HUES6 (cell line): ENCODE data around the gene SLC35B2.

Experiments used
- H3K27ac ChIP-seq: 2 replicates; pipeline ENCODE4 v1.7.0; 2013; ENCODE audit warnings: low read depth, mild to moderate bottlenecking, low read length, inconsistent platforms
- H3K27me3 ChIP-seq: 2 replicates; pipeline ENCODE4 v1.6.1; 2013; ENCODE audit warnings: low read length; ENCODE audit not compliant: control insufficient read depth, insufficient read depth
- H3K36me3 ChIP-seq: 2 replicates; pipeline ENCODE4 v1.6.1; 2013; ENCODE audit warnings: low read length; ENCODE audit not compliant: control insufficient read depth, insufficient read depth
- H3K4me1 ChIP-seq: 2 replicates; pipeline ENCODE4 v1.6.1; 2013; ENCODE audit warnings: low read length; ENCODE audit not compliant: control insufficient read depth, insufficient read depth
- H3K4me3 ChIP-seq: 2 replicates; pipeline ENCODE4 v1.5.1; 2013; ENCODE audit warnings: low read depth, low read length
- H3K9ac ChIP-seq: one replicate; pipeline ENCODE4 v1.6.1; 2013; ENCODE audit warnings: mild to moderate bottlenecking, low read length
- H3K9me3 ChIP-seq: 2 replicates; pipeline ENCODE4 v1.6.1; 2013; ENCODE audit warnings: low read depth, low read length; ENCODE audit not compliant: control insufficient read depth, insufficient read depth

The SLC35B2 gene

DNA sequence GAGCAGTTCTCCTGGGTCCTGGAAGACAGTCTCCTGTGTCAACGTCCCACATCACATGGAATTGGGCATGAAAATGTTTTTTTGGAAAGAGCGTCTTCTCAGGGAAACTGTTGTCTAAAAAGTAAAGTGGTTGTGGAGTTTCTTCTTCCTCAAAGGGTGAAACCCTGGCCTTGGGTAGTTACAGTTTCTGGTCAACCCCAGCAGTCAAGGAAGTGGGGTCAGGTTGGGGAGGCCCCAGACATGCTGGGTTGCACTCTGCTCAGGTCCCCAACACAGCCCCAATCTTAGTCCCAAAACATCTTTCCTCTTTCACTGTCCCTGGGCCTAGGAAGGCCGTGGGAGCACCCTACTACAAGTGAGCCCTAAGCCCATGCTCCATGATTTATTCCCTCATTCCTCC is 9.0 kb upstream of the SLC35B2 start:
- Histone ChIP-seq H3K9me3 (no peaks in the 10 kb centered on the region), H3K4me3 (no peak overlapping the region), H3K4me1 (peaks cover 39% of the 10 kb centered on the region), H3K9ac (no peak overlapping the region), H3K36me3 (no peaks in the 10 kb centered on the region; the same call in 1 of the 2 replicates), H3K27ac (no peak overlapping the region), H3K27me3 (peaks cover 25% of the 10 kb centered on the region)

DNA sequence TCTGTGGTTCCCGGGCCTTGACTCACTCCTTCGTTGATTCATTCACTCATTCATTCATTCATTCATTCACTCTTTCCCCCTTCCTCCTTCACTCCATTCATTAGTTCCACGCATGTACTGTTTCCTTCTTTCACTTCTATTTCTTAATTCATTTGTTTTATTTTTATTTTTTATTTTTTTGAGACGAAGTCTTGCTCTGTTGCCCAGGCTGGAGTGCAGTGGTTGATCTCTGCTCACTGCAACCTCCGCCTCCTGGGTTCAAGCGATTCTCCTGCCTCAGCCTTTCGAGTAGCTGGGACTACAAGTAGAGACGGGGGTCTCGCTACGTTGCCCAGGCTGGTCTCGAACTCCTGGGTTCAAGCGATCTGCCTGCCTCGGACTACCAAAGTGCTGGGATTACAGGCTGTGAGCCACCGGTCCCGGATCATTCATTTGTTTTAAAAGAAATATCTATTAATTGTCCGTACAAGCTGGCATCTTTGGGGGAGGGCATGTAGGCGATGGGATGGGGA is 8.4 kb upstream of the SLC35B2 start:
- 0 out of 2 replicates have a peak overlapping the region, but pooled peaks have one; percentile 7 for H3K4me3 ChIP-seq

DNA sequence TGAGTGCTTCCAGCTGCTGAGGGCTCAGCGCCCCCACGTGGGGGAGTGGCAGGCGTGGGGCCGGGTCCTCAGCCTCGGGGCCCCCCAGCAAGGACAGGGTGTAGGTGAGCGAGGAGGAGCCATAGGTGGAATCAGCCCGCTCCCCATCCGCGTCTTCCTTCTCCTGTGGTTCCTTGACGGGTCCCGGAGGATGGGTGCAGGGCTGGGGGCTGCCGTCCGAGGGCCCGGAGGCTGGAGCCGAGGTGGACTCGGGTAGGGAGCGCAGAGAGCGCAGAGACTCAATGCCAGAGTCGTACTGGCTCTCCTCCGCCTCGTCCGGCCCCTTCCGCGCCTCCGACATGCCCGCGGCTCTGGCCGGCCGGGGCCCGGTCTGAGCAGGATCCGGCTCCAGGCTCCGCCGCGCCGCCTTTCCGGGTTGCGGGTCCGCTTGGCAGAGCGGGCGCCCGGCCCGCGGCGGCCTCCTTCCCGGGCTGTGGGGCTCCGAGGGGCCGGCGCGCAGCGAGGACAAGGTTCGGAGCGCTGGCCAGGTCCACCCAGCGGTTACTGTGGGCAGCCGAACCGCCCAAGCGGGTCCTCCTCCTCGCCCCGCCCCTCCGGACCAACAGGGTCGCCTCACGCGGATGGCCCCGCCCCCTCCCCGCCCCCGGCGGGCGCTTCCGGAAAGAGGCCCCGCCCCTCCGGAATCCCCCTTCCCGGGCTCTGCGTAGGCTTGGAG is 7.8 kb upstream of the SLC35B2 start, which contains the start of gene NFKBIE:
Gene NFKBIE, minus strand, starts transcription at position 545 of the 715 bp plus-strand sequence. Its CDS starts 205 bp downstream, at position 340.
- peaks cover 20% of the 10 kb centered on the region for H3K27me3 ChIP-seq
- H3K4me3 ChIP-seq, result peak within 1 kb of the TSS; percentile 87
- H3K4me1 ChIP-seq, result peaks cover 35% of the 10 kb centered on the region
- peak within 1 kb of the TSS; percentile 20; the same call in 1 of the 2 replicates for H3K27ac ChIP-seq
- H3K36me3 ChIP-seq, result peaks cover 6% of the 10 kb centered on the region
- H3K9ac ChIP-seq, result peak within 1 kb of the TSS; percentile 59
- H3K9me3 ChIP-seq, result no peaks in the 10 kb centered on the region

More for the DNA sequence above, 8.4 kb upstream of the SLC35B2 start:
- H3K27me3 ChIP-seq, result peaks cover 21% of the 10 kb centered on the region
- no peak overlapping the region for H3K27ac ChIP-seq
- H3K9me3 ChIP-seq, result no peaks in the 10 kb centered on the region
- H3K36me3 ChIP-seq, result no peaks in the 10 kb centered on the region; the same call in 1 of the 2 replicates
- peaks cover 35% of the 10 kb centered on the region for H3K4me1 ChIP-seq
- H3K9ac ChIP-seq, result no peak overlapping the region

DNA sequence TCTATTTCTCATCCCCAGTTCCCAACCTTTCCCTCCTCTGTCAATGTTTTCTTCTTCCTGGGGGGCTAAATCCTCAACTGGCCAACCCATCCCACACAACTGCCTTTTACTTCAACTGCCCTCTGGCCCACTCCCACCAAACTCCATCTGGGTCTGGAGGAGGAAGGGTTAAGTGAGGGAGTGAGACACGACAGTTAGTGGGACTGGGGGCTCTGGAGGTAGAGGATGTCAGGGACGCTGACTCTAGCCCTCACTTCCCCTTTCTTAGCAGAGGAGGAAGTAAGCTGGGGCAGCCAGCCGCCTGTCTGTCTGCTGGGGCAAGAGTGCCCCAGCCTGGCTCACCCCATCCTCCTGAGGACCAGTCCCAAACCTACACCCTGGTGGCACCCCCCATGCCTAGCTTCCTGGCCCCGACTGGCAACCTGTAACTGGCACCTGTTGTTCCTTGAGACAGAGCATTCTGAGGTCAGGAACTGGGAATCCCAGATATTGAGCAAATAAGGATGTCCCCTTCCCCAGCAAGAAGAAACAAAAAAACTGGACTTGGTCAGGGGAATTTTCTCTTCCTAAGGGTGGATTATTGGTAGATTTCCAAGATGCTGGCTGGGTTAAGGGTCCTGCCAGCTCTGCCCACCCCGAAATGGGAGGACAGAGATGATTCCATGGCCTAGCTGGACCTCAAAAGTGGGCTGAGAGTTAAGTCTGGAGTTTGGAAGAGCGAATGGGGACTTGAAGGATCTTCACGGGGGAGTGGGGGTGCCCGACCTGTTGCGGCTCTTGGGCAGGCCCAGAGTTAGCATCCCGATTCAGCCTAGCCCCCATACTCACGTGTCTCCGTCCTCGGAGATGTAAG is 7.1 kb upstream of the SLC35B2 start:
- Histone ChIP-seq H3K9me3 (no peaks in the 10 kb centered on the region), H3K9ac (peak overlapping the region; percentile 59), H3K4me1 (peaks cover 35% of the 10 kb centered on the region), H3K27ac (no peak overlapping the region), H3K27me3 (peaks cover 12% of the 10 kb centered on the region), H3K36me3 (peaks cover 11% of the 10 kb centered on the region), H3K4me3 (peak overlapping the region; percentile 87)

DNA sequence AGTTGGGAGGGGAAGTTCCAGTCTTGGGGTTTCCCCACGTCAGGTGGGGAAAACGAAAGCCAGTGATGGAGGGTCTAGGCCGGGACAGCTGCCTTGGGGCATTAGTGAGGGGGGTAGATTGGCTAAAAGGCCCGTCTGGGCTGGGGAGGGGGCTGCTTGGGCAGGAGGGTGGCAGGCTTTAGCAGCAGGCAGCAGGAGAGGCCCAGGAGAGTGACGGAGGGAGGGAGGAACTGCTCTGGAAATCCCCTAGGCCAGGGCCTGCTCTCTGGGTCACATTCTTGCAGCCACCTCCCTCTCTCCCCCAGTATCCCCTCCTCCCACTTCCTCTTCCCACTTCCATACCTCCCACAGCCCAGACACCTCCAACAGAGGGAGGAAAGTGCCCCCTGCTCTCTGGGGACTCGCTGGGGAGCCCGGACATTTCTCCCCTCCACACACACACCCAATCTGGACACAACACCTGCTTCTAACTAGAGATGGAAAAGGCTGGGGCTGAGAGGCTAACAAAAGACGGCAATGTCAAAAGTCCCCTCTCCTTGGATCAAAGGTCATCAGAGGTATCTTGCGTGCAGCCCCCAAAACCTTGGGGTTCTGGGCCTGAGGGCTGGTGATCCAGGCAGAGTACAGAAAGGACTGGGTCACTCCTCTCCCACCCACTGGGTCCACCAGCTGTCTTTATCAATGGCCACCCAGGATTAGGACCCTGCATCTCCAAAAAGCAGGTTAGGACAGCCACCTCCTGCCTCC is 6.2 kb upstream of the SLC35B2 start:
- H3K9me3 ChIP-seq, result no peaks in the 10 kb centered on the region
- peaks cover 4% of the 10 kb centered on the region; the same call in 1 of the 2 replicates for H3K27me3 ChIP-seq
- H3K4me1 ChIP-seq, result peaks cover 32% of the 10 kb centered on the region
- H3K36me3 ChIP-seq, result peaks cover 18% of the 10 kb centered on the region
- no peak overlapping the region for H3K9ac ChIP-seq
- H3K4me3 ChIP-seq, result peak overlapping the region; percentile 87
- H3K27ac ChIP-seq, result no peak overlapping the region

DNA sequence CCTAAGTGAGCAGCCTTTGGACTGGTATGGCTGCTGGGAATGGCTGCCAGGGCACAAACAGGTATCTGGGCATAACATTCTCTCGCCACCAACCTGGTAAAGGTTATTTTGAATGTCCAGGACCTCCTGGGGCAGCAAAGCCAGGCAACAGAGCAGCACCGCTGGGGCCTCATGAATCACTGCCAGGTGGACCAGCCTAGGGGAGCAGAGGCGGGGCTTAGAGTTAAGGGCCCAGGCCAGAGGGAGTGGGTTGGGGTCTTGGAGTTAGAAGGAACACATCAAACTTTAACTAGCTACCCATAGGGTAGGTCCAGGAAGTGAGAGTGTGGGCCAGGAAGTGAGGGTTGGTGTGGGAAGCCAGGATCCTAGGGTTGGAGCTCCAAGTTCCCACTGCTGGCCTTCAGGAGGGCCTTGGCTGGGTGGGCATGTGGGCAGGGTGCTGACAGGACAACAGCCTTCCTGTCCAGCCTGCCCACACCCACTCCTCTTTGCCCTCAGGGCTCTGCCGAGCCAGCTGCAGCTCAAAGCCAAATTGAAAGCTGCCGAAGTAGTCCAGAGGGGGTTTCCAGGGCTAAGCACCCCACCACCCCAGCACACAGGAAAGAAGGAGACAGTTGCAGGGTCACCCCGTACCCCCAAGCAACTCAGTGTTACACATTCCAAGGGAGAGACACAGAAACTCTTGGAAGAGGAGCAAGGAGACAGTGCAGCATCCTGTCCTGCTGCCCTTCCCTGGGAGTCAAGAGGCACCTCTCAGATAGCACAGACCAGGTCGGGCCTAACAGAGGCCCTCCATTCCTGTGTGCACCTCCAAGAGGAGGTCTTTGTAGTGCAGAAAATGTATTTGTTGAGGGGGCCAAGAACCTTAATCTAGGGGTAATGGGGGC is 5.4 kb upstream of the SLC35B2 start:
- Histone ChIP-seq H3K36me3 (peaks cover 19% of the 10 kb centered on the region), H3K4me1 (peaks cover 32% of the 10 kb centered on the region), H3K4me3 (peak overlapping the region; percentile 87; the same call in 1 of the 2 replicates), H3K9me3 (no peaks in the 10 kb centered on the region), H3K27ac (no peak overlapping the region), H3K9ac (no peak overlapping the region), H3K27me3 (no peaks in the 10 kb centered on the region)

DNA sequence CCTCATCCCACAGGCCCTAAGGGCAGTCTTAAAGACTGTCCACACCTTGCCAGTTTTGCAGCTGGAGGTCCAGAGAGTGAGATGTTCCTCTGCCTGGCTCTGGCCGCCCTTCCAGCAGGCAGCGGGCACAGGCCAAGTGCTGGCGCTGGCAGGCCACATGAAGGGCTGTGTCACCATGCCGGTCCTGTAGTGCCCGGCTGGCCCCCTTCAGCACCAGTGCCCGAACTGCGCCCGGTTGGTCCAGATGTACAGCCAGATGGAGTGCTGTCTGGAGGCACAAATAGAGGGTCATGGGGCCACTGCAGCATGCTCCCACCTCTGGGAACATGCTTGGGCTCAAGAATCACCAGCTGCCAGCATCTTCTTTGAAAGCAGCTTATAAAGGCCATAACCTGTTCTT is 4.3 kb upstream of the SLC35B2 start:
- Histone ChIP-seq H3K4me1 (peaks cover 34% of the 10 kb centered on the region), H3K27ac (no peak overlapping the region), H3K36me3 (peaks cover 19% of the 10 kb centered on the region), H3K9me3 (no peaks in the 10 kb centered on the region), H3K27me3 (no peaks in the 10 kb centered on the region), H3K9ac (no peak overlapping the region), H3K4me3 (no peak overlapping the region)

DNA sequence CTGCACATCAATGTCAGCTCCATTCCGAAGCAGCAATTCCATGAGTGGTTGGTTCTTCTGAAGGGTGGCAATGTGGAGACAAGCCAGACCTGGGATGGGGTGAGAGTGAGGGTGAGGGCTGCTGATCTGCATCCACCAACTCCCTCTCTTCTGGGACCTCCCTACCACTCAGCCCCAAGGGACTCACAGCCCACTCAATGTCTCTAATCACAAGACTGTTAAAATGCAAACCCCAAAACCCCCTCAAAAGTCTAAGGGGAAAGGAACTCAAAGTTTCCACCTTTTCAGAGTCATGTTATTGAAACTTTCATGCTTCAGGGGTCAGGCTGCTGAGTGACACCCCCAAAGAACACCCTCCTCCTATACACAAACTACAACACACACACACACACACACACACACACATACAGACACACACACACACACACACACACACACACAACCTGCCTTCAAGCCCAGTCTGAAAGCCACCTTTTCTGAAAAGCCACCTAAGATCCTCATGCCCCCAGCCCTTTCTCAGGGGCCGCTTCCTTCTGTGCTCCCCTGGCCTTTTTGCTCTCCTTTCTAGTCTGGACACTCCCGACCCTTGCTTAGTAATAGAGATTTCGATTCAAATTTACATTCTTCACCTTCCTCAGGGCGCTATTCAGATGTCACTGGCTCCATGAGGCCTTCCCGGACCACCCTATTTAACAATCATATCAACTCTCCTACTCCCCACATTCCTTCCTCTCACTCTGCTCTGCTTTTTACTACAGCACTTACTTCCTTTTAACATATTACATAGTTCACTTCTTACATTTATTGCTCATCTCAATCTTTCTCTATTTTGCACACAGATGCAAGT is 3.3 kb upstream of the SLC35B2 start:
- Histone ChIP-seq H3K4me3 (no peak overlapping the region), H3K27ac (no peak overlapping the region), H3K9me3 (no peaks in the 10 kb centered on the region), H3K9ac (no peak overlapping the region), H3K36me3 (peaks cover 20% of the 10 kb centered on the region), H3K4me1 (peaks cover 39% of the 10 kb centered on the region), H3K27me3 (no peaks in the 10 kb centered on the region)

DNA sequence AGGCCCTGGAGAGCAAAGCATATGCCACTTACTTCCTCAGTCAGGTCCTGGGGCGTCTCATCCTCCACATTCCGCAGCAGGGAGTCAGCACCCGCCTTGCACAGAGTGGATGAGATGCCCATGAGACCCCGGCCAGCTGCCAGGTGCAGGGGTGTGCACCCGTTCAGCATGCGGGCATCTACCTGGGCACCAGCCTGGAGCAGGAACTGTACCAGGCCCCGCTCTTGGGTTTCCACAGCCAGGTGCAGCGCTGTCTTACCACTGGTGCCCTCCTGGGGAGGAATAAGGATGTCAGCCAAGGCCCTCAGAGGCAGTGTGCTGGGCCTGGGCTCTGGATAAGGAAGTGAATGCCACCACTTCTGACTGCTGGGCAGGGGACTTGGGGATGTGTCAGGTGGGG is 2.7 kb upstream of the SLC35B2 start:
- no peaks in the 10 kb centered on the region for H3K9me3 ChIP-seq
- peaks cover 27% of the 10 kb centered on the region for H3K36me3 ChIP-seq
- H3K27me3 ChIP-seq, result no peaks in the 10 kb centered on the region
- H3K27ac ChIP-seq, result no peak overlapping the region
- H3K4me1 ChIP-seq, result peaks cover 38% of the 10 kb centered on the region
- H3K4me3 ChIP-seq, result no peak overlapping the region
- no peak overlapping the region for H3K9ac ChIP-seq
